Non-pigmented ciliary epithelial cell (primary cell): Measurements from ENCODE around the gene SMPD4.
"Not testable (repeated sequence)": the region's sequence is repeated elsewhere in the genome, so short reads cannot be mapped to it uniquely, and the experiment has no call there.

Source experiments
- DNase-seq: peaks from one replicate; pipeline ENCODE4 v3.0.0-alpha.2; 2010; ENCODE audit warnings: low read depth

The SMPD4 gene, protein sequence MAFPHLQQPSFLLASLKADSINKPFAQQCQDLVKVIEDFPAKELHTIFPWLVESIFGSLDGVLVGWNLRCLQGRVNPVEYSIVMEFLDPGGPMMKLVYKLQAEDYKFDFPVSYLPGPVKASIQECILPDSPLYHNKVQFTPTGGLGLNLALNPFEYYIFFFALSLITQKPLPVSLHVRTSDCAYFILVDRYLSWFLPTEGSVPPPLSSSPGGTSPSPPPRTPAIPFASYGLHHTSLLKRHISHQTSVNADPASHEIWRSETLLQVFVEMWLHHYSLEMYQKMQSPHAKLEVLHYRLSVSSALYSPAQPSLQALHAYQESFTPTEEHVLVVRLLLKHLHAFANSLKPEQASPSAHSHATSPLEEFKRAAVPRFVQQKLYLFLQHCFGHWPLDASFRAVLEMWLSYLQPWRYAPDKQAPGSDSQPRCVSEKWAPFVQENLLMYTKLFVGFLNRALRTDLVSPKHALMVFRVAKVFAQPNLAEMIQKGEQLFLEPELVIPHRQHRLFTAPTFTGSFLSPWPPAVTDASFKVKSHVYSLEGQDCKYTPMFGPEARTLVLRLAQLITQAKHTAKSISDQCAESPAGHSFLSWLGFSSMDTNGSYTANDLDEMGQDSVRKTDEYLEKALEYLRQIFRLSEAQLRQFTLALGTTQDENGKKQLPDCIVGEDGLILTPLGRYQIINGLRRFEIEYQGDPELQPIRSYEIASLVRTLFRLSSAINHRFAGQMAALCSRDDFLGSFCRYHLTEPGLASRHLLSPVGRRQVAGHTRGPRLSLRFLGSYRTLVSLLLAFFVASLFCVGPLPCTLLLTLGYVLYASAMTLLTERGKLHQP

DNA sequence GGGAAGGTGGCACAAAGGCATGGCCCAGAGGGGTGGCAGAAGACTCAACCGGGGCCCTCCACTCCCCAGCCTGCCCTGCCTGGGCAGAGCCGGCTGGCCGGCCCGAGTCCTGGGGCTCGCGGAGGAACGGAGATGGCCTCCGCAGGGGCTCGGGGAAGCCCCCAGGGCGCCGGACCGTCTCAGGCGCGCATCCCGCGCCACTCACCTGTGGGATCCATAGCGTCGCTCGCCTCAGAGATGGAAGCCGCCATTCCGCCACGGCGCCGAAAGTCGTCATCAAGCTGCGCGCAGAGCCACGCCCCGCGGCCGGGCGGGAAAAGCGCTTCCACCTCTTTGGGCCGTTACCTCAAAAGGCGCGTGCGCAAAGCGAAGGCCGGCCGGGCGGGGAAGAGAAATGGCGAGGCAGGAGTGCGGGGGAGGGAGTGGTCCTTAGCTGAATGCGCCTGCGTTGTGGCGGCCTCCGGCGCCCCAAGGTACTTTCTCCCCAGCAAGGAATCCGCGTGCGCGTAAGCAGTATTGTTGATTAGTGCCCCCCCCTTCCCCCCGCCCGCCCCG is at the start of gene SMPD4:
Gene SMPD4 (minus strand): TSS at position 278 of the 555 bp plus-strand sequence. CDS start 5,010 bp downstream, outside the sequence.
- peak; percentile 65 for DNase-seq

DNA sequence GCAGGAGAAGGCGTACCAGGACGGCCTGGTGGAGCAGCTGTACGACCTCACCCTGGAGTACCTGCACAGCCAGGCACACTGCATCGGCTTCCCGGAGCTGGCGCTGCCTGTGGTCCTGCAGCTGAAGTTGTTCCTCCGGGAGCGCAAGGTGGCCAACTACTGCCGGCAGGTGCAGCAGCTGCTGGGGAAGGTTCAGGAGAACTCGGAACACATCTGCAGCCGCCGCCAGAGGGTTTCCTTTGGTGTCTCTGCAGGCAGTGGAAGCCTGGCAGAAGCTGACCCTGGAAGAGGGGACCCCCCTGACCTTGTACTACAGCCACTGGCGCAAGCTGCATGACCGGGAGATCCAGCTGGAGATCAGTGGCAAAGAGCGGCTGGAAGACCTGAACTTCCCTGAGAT is 49.5 kb upstream of the SMPD4 start:
- DNase-seq, result not testable (repeated sequence)

DNA sequence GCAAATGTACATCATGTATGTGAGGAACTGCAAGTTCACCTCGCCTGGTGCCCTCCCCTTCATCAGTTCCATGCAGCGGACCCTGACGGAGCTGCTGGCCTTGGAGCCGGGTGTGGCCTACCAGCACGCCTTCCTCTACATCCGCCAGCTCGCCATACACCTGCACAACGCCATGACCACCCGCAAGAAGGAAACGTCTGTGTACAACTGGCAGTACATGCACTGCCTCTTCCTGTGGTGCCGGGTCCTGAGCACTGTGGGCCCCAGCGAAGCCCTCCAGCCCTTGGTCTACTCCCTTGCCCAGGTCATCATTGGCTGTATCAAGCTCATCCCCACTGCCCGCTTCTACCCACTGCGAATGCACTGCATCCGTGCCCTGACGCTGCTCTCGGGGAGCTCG is 49.0 kb upstream of the SMPD4 start:
- DNase-seq, result not testable (repeated sequence)

DNA sequence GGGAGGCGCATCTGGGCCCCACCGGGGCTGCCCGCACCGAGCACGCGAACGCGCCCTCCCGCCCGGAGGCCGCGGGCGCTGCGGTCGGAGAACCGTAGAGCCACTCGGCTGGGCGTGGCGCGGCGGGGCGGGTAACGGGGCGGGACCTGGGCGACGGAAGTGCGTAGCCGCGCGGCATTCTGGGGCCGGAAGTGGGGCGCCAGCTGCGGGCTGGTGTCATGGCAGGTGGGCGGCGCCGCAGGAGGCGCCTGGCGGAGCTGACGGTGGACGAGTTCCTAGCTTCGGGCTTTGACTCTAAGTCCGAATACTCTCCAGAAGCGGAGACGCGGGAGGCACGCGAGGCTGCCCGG is 47.7 kb upstream of the SMPD4 start:
- DNase-seq, result not testable (repeated sequence)

DNA sequence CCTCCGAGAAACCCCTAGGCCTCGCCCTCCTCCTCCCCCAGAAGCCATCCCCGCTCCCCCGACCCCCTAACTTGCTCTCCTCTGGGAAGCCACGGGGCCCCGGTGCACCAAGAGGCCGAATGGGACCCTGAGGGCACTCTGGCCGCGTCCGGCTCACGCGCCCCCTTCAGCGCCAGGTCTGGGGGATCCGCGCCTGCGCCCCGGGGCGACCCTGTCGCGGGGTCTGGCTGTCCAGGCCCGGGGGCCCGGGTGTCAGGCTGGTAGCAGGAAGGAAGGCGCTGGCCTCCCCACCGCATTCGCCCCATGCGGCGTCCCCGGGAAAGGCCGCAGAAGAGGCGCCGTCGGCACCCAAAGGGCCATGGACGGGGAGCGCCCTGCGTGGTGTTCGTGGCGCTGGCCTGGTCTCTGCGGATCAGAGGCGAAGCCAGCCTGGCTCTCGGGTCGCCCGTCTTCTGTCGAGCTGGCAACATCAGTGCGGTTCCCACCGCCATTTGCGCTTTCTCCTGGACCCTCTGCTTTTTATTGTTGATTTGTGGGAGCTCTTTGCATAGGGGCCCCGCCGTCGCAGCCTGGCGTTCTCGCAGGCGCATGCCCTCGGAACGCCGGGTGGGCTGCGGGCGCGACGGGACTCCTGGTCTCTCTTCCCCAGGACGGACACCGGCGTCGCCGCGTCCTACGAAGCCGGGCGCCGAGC is 47.2 kb upstream of the SMPD4 start:
- DNase-seq, result not testable (repeated sequence)

DNA sequence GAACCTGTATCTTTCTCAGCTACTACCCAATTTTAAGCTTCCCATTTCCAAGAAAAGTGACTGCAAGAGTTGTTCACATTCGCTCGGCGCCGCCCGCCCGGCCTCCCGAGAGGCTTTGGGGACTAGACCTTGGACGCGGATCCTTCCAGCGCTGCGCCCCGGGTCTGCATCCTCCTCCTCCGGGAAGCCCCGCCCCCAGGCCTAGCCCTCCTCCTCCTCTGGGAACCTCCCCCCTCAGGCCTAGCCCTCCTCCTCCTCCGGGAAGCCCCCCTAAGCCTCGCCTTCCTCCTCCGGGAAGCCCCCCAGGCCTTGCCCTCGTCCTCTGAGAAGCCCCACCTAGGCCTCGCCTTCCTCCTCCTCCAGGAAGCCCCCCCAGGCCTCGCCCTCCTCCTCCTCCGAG is 46.6 kb upstream of the SMPD4 start:
- DNase-seq, result not testable (repeated sequence)

DNA sequence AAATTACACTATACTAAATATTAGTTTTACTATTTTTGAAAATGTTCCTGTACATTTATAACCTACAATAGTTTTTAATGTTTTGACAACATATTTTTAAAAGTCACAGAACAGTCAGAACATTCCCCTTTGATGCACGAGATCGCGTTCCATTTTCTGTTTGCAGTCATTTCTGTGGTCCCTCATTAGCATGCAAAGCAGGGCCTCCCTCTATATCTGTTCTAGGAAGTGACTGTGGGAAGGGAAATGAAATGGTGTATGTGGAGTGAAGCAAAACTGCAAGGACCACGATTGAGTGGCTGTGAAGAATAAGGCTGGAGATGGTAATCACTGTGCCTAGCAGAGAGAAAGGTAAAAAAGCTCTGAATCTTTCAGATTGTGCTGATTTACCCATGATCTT is 41.1 kb upstream of the SMPD4 start:
- not testable (repeated sequence) for DNase-seq

DNA sequence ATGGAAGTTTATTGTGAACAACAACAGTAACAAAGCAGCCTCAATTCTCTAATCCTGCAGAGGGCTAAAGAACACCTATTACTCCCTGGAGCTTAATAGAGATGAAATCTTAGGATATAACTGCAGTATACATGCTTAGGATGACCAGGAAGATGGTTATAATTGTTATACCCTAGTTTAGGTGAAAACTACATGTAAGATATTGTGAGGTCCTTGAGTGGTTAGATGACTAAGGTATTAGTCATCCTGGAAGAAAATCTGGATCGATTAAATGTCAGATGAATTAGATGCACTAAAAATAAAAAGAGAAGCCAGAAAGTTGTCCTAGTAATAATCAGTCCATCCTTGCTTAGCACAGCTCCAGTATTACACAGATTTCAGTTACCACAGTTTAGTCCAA is 39.1 kb upstream of the SMPD4 start:
- not testable (repeated sequence) for DNase-seq

DNA sequence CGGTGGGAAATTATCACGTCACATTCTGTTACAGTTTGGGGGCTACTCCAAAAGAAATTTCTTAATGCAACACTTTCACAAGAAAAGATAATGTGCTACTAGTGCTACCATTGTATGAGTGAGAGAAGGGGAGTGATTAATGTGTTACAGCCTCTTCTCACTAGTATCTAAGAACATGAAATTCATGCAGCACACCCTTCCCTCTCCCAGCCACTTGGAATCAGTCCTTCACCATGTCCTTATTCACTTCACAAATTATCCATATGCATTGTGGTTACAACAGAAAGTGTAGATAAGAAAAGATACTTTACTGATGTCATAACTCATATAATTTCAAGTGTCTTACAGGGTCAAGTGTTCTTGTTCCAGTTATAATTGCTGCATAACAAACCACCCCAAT is 37.7 kb upstream of the SMPD4 start:
- DNase-seq, result not testable (repeated sequence)

DNA sequence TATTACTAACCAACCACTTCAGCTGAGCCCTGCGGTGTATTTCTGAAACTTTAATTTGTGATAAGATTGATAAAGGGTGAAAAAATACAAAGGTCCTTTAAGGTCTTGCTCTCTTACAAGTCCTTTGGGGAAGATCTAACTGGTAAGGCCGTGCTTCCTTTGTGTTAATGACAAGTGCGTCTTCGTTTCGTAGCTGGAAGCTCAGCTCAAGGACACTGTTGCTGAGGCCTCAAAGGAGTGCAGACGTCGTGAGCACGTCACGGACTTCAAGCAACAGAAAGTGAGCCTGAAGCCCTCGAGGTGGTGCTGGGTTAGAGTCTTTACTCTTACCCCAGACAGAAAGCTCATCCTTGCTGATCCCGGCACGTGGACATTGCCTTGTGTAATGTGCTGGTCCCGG is 25.6 kb upstream of the SMPD4 start:
- not testable (repeated sequence) for DNase-seq

DNA sequence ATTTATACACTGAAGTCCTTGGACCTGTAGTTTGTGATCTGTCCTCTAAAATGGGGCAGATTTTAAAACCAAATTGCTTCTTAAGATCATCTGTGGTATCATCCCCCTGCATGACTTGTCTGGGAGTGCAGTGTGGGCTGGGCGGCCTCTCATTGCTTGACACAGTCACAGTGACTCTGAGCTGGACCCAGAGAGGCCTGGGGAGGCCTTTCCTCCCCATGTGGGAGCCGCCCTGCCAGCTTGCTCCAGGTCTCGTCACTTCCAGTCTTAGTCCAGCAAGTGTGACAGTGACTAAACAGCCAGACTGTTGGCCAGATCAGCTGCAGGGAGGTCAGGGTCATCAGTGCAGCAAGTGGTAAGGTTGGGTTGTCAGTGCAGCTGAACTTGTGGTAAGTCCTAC is 21.7 kb upstream of the SMPD4 start:
- not testable (repeated sequence) for DNase-seq

DNA sequence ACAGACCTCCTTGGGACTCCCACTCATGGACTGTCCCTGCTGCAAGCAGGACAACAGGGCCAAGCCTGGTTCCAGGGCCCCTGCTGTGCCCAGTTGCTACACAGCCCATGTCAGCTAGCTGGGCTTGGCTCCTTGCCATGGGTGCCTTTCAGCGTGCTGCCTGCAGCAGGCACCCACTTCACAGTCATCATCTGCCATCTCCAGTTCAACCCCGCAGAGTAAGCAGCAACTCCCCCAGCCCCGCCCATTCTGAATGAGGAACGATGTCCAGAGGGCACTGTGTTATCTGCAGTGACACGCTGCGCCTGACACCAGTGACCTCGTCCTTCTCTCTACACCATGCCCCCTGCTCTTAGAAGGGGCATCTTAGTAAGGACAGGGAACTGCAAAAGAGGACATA is 21.1 kb upstream of the SMPD4 start:
- DNase-seq, result not testable (repeated sequence)

DNA sequence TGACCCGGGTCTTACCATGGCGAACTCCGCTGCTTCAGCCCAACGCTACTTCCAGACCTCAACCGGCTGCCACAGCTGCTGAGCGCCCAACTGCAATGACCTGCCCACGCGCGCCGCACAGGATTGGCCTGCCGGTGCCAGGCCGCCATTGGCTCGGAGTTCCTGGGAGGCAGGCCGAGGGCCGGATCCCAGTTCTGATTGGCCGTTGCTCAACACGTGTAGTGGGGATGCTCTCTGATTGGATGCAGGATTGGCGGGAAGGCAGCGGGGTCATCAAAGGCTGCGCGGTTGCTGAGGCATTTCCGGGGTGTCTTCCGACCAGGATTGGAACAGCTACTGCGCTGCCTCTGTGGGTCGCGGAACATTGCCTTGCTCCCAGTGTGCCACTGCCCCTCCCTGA is 16.9 kb upstream of the SMPD4 start, which contains the start of gene TUBA3E:
Gene TUBA3E (minus strand): TSS at position 97 of the 400 bp plus-strand sequence. CDS start 79 bp downstream, at position 18.
- no peak for DNase-seq

DNA sequence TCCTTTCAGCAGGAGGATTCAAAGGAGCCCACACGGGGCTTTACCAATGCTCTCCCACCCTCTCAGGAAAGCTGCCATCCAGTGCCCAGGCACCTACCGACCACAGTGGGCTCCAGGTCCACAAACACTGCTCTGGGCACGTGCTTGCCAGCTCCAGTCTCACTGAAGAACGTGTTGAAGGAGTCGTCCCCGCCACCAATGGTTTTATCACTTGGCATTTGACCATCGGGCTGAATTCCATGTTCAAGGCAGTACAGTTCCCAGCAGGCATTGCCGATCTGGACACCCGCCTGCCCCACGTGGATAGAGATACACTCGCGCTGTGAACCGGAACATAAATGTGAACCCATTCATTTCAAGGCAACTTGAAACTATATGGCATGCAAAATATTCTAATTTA is 14.7 kb upstream of the SMPD4 start:
- not testable (repeated sequence) for DNase-seq

DNA sequence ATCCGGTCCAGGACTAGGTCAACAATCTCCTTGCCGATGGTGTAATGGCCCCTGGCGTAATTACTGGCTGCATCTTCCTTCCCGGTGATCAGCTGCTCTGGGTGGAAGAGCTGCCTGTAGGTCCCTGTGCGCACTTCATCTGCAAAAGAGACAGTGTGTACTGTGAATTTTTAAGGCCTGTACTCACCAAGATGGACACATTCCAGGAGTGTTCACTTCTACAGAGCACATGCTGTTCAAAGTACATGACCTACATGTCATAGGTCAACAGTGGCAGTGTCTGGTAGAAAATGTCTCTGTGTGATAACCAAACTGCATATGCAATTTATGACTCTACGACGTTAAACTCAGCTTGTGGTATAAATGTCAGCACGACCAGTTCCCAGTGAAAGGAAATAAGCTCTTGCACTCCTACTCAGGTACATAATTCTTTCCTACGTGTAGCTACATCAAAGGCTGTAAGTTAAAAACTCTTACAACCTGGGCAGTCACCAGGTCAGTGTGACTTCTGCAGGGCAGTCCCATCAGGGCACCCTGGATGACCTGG is 13.8 kb upstream of the SMPD4 start:
- DNase-seq, result not testable (repeated sequence)

DNA sequence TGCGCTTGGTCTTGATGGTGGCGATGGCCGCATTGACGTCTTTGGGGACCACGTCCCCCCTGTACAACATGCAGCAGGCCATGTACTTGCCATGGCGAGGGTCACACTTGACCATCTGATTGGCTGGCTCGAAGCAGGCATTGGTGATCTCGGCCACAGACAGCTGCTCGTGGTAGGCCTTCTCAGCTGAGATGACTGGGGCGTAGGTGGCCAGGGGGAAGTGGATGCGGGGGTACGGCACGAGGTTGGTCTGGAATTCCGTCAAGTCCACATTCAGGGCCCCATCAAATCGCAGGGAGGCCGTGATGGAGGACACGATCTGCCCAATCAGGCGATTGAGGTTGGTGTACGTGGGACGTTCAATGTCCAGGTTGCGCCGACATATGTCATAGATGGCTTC is 12.4 kb upstream of the SMPD4 start:
- DNase-seq, result not testable (repeated sequence)

DNA sequence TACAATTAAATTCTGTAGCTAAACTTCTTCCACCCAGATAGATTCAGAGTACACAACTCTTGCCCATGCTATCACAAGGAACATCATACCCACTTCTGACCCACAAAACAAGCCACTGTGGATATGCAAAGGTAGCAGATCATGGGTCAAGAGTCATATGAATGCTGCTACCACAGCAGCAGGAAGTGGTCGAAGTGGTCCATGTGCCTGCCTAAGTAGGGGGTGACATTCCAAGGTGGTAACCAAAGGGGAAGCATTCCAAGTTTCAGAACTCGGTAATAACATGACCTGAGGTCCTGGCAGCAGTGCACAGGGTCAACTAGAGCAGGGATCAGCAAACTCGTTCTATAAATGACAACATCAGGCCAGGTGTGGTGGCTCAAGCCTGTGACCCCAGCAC is 11.0 kb upstream of the SMPD4 start:
- not testable (repeated sequence) for DNase-seq

DNA sequence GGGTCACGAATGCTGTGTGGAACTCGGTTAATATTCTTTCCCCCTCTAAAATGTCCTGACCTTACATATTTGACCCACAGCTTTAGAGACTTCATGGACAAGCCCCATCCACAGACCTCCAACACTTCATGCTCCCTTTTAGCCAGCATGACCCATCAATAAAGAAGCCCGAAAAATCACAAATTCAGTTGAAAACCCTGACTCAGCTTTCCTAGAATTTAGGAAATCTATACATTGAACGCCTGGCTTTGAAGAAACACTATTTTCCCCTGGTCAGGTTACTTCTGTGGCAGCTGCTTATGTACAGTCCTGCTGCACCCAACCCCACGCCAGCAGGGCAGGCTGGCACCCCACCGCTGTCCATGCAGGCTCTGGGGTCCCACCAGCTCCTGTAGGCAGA is 9.9 kb upstream of the SMPD4 start:
- not testable (repeated sequence) for DNase-seq

DNA sequence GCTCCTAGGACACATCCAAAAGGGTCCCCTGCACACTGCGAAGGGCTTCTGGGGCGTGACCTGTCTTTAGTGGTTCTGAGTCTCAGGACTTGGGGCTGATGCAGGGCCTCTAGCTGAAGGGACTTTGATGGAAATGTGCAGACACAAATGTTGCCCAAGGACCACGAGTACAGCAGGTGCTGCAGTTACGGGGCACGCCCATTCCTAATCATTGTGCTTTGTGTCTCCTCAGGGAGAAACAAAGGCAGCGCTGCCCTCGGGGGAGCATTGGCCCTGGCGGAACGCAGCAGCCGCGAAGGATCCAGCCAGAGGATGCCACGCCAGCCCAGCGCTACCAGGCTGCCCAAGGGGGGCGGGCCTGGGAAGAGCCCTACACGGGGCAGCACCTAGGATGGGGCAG is 8.8 kb upstream of the SMPD4 start:
- no peak for DNase-seq

DNA sequence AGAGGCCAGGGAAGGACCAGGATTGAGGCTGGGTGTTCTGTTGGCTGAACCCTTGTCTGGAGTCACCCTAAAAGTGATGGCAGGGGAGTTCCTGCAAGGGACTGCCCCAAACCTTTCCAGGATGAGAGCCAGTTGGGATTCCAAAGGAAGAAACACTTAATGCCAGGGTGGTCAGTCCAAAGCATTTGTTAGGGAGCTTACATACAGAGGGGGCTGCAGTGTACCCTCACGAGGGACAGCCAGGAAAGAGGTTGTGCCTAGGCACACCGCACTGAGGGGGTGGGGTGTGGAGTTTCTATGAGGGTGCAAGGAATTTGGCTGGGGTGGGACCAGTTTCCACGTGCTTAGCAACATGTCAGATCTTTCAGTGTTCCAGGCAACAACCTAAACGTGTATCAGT is 7.6 kb upstream of the SMPD4 start:
- DNase-seq, result not testable (repeated sequence)

DNA sequence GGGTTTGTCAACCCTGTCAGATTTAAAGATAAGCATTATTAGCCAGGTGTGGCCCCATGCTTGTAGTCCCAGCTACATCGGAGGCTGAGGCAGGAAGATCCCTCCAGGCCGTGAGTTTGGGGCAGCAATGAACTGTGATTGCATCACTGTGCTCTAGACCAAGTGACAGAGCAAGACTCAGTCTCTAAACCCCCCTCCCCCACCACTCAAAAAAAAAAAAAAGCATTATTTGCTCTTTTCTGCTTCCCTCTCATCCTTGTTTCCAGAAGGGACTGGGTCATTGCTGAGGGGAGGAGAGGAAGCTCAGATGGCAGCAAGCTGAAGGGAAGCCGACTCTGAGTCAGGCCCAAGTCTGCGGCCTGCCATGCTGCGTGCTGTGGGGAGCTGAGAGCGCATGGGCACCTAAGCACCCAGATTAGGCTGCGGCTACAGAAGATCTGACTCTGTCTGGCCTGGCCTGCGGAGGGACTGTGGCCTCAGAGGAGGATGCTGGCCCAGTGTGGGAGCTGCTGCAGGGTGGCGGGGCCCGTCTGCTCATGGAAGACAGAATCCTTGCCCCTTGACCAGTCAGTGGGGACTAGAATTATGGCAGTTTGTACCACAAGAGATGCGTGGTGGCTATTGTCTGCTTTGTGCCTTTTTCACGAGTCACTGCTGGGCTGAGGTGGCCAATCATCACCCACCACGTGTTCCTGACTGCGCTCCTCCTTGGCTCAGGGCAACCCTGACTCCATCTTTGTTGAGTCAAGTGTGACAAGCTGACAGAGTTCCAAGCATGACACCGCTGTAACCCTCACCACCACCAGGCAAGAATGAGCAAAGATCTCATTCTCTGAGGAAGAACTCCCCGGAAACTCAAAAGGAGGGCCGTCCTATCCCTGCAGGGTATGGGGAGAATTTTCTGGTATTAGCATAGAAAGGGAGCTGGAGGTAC is 6.7 kb upstream of the SMPD4 start:
- not testable (repeated sequence) for DNase-seq
